ENCODE data around the gene ARF1. TPM values are rescaled to one million over a fixed set of nuclear protein-coding genes. Genes with fewer than 3 reads are reported as not detected.

The ARF1 gene
- total and polyA plus RNA-seq, 2 of the 13 experiments (the other 11 are each of a cell fraction or from before 2014, with no cell fraction given) = 186 to 327 TPM

GRCh38 chr1:228093050-228093906, 10.8 kb downstream of the ARF1 start:
- Histone ChIP-seq H4K20me1 (ENCODE audit: insufficient read depth, low read length) (peaks cover 100% of the 10 kb centered on the region), H3K9me3 (ENCODE audit: low read length) (peaks cover 26% of the 10 kb centered on the region), H3K9ac (ENCODE audit: insufficient read depth, low read depth, low read length) (no peak overlapping the region), H3K4me2 (ENCODE audit: low read depth, low read length) (no peak overlapping the region), H2AFZ (ENCODE audit: low read length) (no peak overlapping the region), H3K27ac (ENCODE audit: extremely low read length, insufficient read depth, low read length) (no peak overlapping the region), H3K27me3 (ENCODE audit: control insufficient read depth in 1 of 2, insufficient read depth in 2 of 2, low read length in 2 of 2) (no peaks in the 10 kb centered on the region), H3K4me3 (replicated peaks in 1 of 3; ENCODE audit: insufficient read depth in 1 of 3, low read depth in 2 of 3, low read length in 3 of 3) (no peak overlapping the region), H3K79me2 (ENCODE audit: insufficient read depth, low read length) (peaks cover 97% of the 10 kb centered on the region), H3K36me3 (replicated peaks in 1 of 2; ENCODE audit: control insufficient read depth in 1 of 2, insufficient read depth in 2 of 2, low read length in 2 of 2) (peaks cover 19 to 75% of the 10 kb centered on the region in 2 experiments; a peak in 4 of 5 replicates), H3K4me1 (ENCODE audit: insufficient read depth, low read length) (peaks cover 31% of the 10 kb centered on the region)
- DNase-seq (ENCODE audit: low spot score) = no peak
- ChIA-PET CTCF (ENCODE audit: low intra/inter-chr PET ratio, low total read pairs) (no interaction called here), POLR2A (interaction anchor here (0.8 to 1.8 kb wide), 2 partner anchors 9 to 10 kb away, joined by 4 to 7 read pairs; partner anchors contain the start of gene ARF1)
- intact Hi-C loops (cut with micrococcal nuclease; ENCODE audit: unreplicated experiment) (no loop called here), in situ Hi-C loops (cut with HindIII; ENCODE audit: extremely low pct_ligation_motif_present, low pct_unique_long_range_greater_than_20kb) (no loop called here)
- FAIRE-seq = no peak
- TF ChIP-seq UBTF (CRISPR knock-in tag; IDR thresholded peaks at IDR 0.05) (0 out of 2 replicates have a peak, but pooled peaks have one; percentile 9), CBX1 (IDR thresholded peaks at IDR 0.05; ENCODE audit: low read depth) (no peak)
- 97% methylated on average over 18 of the region's 20 CpGs for WGBS (ENCODE audit: low lambda C conversion rate)
- ATAC-seq = no peak
- no TSS peak for BruUV-seq (replicated peaks)

GRCh38 chr1:228094432-228095016, 12.0 kb downstream of the ARF1 start:
- no TSS peak for BruUV-seq (replicated peaks)
- Histone ChIP-seq H3K9me3 (ENCODE audit: low read length) (peaks cover 26% of the 10 kb centered on the region), H3K27me3 (ENCODE audit: control insufficient read depth in 1 of 2, insufficient read depth in 2 of 2, low read length in 2 of 2) (no peaks in the 10 kb centered on the region), H3K4me1 (ENCODE audit: insufficient read depth, low read length) (peaks cover 24% of the 10 kb centered on the region), H2AFZ (ENCODE audit: low read length) (no peak overlapping the region), H3K4me2 (ENCODE audit: low read depth, low read length) (no peak overlapping the region), H3K9ac (ENCODE audit: insufficient read depth, low read depth, low read length) (no peak overlapping the region), H4K20me1 (ENCODE audit: insufficient read depth, low read length) (peaks cover 99% of the 10 kb centered on the region), H3K79me2 (ENCODE audit: insufficient read depth, low read length) (peaks cover 86% of the 10 kb centered on the region), H3K36me3 (replicated peaks in 1 of 2; ENCODE audit: control insufficient read depth in 1 of 2, insufficient read depth in 2 of 2, low read length in 2 of 2) (peaks cover 21 to 75% of the 10 kb centered on the region in 2 experiments; a peak in 4 of 5 replicates), H3K4me3 (replicated peaks in 1 of 3; ENCODE audit: insufficient read depth in 1 of 3, low read depth in 2 of 3, low read length in 3 of 3) (no peak overlapping the region), H3K27ac (ENCODE audit: extremely low read length, insufficient read depth, low read length) (no peak overlapping the region)
- intact Hi-C loops (cut with micrococcal nuclease; ENCODE audit: unreplicated experiment) (no loop called here), in situ Hi-C loops (cut with HindIII; ENCODE audit: extremely low pct_ligation_motif_present, low pct_unique_long_range_greater_than_20kb) (no loop called here)
- 91% methylated on average over 13 of the region's 13 CpGs for WGBS (ENCODE audit: low lambda C conversion rate)
- ATAC-seq (no peak), FAIRE-seq (no peak), DNase-seq (ENCODE audit: low spot score) (no peak)
- TF ChIP-seq ZFP1 (CRISPR knock-in tag; IDR thresholded peaks at IDR 0.05) (peak; percentile 100), ZNF335 (CRISPR knock-in tag; IDR thresholded peaks at IDR 0.05) (no peak), RBM22 (optimal IDR thresholded peaks at IDR 0.05; ENCODE audit: low read length) (peak; percentile 21)
- CTCF ChIA-PET (ENCODE audit: low intra/inter-chr PET ratio, low total read pairs) = no interaction called here
- POLR2A ChIA-PET = interaction anchor here (0.6 kb wide), 1 partner anchor 11 kb away, joined by 3 read pairs; no protein-coding TSS in a partner anchor
